IMR-90 (cell line): ENCODE results near the gene MMD. TPM values are rescaled to one million over a fixed set of nuclear protein-coding genes. Genes with fewer than 3 reads are reported as not detected.

Source experiments
- ATAC-seq: fragments of 200-7000 bp; cut with Tn5 transposase; 2 replicates; pipeline ENCODE4 v1.9.1; 2020; ENCODE audit warnings: low read depth, mild to moderate bottlenecking, moderate library complexity
- BruUV-seq: library from RNA; stranded (reverse); fragments of 400-500 nt; replicated peaks from 2 replicates; lab custom pipeline; 2021; lab: Mats Ljungman, UMichigan
- CTCF ChIA-PET: fragments of 300-600 bp; formaldehyde crosslinking; extraction: SDS; loops from one replicate; lab custom pipeline; 2021; ENCODE audit warnings: antibody characterized with exemption; lab: Yijun Ruan, JAX
- POLR2A ChIA-PET: fragments of 300-600 bp; sonication (Branson Sonifier 250); formaldehyde crosslinking; loops from one replicate; lab custom pipeline; 2022; ENCODE audit warnings: antibody characterized with exemption; ENCODE audit not compliant: unreplicated experiment; lab: Charles Lee
- DNase-seq: peaks from one replicate; pipeline ENCODE4 v3.0.0; 2013
- H2AFZ ChIP-seq: replicated peaks from 2 replicates; pipeline ENCODE3; 2013; ENCODE audit warnings: low read length, mild to moderate bottlenecking; ENCODE audit not compliant: poor library complexity
- H2AK5ac ChIP-seq: 2 replicates; pipeline ENCODE4 v1.6.1; 2013; ENCODE audit warnings: low read depth, low read length, inconsistent platforms
- H2AK9ac ChIP-seq: replicated peaks from 2 replicates; pipeline ENCODE3; 2013; ENCODE audit warnings: mild to moderate bottlenecking, low read depth, low read length, moderate library complexity; ENCODE audit not compliant: poor library complexity
- H2BK120ac ChIP-seq: 2 replicates; pipeline ENCODE4 v1.6.1; 2013; ENCODE audit warnings: low read depth, low read length, inconsistent platforms
- H2BK15ac ChIP-seq: 3 replicates; pipeline ENCODE4 v1.6.1; 2013; ENCODE audit warnings: low read depth, low read length, inconsistent platforms
- H2BK20ac ChIP-seq: 2 replicates; pipeline ENCODE4 v1.6.1; 2013; ENCODE audit warnings: low read depth, mild to moderate bottlenecking, inconsistent platforms, low read length, moderate library complexity
- H2BK5ac ChIP-seq: 2 replicates; pipeline ENCODE4 v1.6.1; 2013; ENCODE audit warnings: mild to moderate bottlenecking, low read depth, low read length, inconsistent platforms; ENCODE audit not compliant: poor library complexity, severe bottlenecking
- H3K14ac ChIP-seq: replicated peaks from 2 replicates; pipeline ENCODE4 v1.6.1; 2013; ENCODE audit warnings: low read depth, low read length, inconsistent platforms
- H3K18ac ChIP-seq: 2 replicates; pipeline ENCODE4 v1.6.1; 2013; ENCODE audit warnings: low read depth, low read length, control low read depth
- H3K23ac ChIP-seq: 2 replicates; pipeline ENCODE4 v1.6.1; 2013; ENCODE audit warnings: low read depth, low read length, inconsistent platforms
- H3K27ac ChIP-seq: 2 replicates; pipeline ENCODE4 v1.5.1; 2013; ENCODE audit warnings: mild to moderate bottlenecking, control low read depth, low read length; ENCODE audit not compliant: insufficient read depth
- H3K27me3 ChIP-seq: 2 replicates; pipeline ENCODE4 v1.6.1; 2013; ENCODE audit warnings: low read length; ENCODE audit not compliant: control insufficient read depth, insufficient read depth
- H3K36me3 ChIP-seq: 2 replicates; pipeline ENCODE4 v1.6.1; 2013; ENCODE audit warnings: low read length, mixed read lengths; ENCODE audit not compliant: control insufficient read depth, insufficient read depth
- H3K4ac ChIP-seq: 2 replicates; pipeline ENCODE4 v1.6.1; 2013; ENCODE audit warnings: low read depth, low read length, inconsistent platforms
- H3K4me1 ChIP-seq: 2 replicates; pipeline ENCODE4 v1.6.1; 2013; ENCODE audit warnings: low read length, mixed read lengths; ENCODE audit not compliant: control insufficient read depth, insufficient read depth
- H3K4me2 ChIP-seq: 2 replicates; pipeline ENCODE4 v1.6.1; 2013; ENCODE audit warnings: low read depth, mild to moderate bottlenecking, control low read depth, low read length, moderate library complexity
- H3K4me3 ChIP-seq: 2 replicates; pipeline ENCODE4 v1.5.1; 2013; ENCODE audit warnings: low read depth, mild to moderate bottlenecking, control low read depth, low read length, moderate library complexity; ENCODE audit not compliant: insufficient read depth
- H3K56ac ChIP-seq: 2 replicates; pipeline ENCODE4 v1.6.1; 2013; ENCODE audit warnings: low read length, inconsistent platforms; ENCODE audit not compliant: insufficient read depth; ENCODE audit errors: extremely low read depth
- H3K79me1 ChIP-seq, 2 experiments: 2 replicates each; pipeline ENCODE4 v1.6.1; 2013; ENCODE audit warnings: low read length in 2 of 2, inconsistent platforms in 1 of 2, low read depth in 1 of 2
- H3K9ac ChIP-seq: 2 replicates; pipeline ENCODE4 v1.6.1; 2013; ENCODE audit warnings: low read depth, low read length, control low read depth
- H3K9me1 ChIP-seq: 2 replicates; pipeline ENCODE4 v1.6.1; 2013; ENCODE audit warnings: low read length, inconsistent platforms; ENCODE audit not compliant: insufficient read depth
- H3K9me3 ChIP-seq: 2 replicates; pipeline ENCODE4 v1.6.1; 2013; ENCODE audit warnings: low read length; ENCODE audit not compliant: control insufficient read depth, insufficient read depth
- H4K20me1 ChIP-seq: 2 replicates; pipeline ENCODE4 v1.6.1; 2013; ENCODE audit warnings: low read length, inconsistent platforms; ENCODE audit not compliant: insufficient read depth
- H4K5ac ChIP-seq: 2 replicates; pipeline ENCODE4 v1.6.1; 2013; ENCODE audit warnings: mild to moderate bottlenecking, low read depth, low read length, control low read depth
- H4K8ac ChIP-seq, 2 experiments: 2 replicates each; pipeline ENCODE4 v1.6.1; 2013; ENCODE audit warnings: low read depth in 2 of 2, low read length in 2 of 2, control low read depth in 1 of 2, inconsistent platforms in 1 of 2
- H4K91ac ChIP-seq: 2 replicates; pipeline ENCODE4 v1.6.1; 2013; ENCODE audit warnings: low read depth, low read length, inconsistent platforms; ENCODE audit not compliant: insufficient read depth
- BHLHE40 ChIP-seq: fragments of 150-350 bp; IDR thresholded peaks from 2 replicates; pipeline ENCODE4 v1.6.1; 2016; ENCODE audit warnings: mild to moderate bottlenecking, low read depth, low read length
- CEBPB ChIP-seq: IDR thresholded peaks from 2 replicates; pipeline ENCODE4 v1.6.1; 2012; ENCODE audit warnings: low read depth, low read length, improper control_type of control experiment
- CHD1 ChIP-seq: IDR thresholded peaks from 2 replicates; pipeline ENCODE4 v1.6.1; 2012; ENCODE audit warnings: low read depth, low read length, improper control_type of control experiment
- ELK1 ChIP-seq: fragments of 150-350 bp; IDR thresholded peaks from 2 replicates; pipeline ENCODE4 v1.6.1; 2016; ENCODE audit warnings: low read depth, mild to moderate bottlenecking, low read length, moderate library complexity, borderline replicate concordance
- FOS ChIP-seq: fragments of 150-350 bp; IDR thresholded peaks from 2 replicates; pipeline ENCODE4 v1.6.1; 2016; ENCODE audit warnings: low read depth, low read length
- MAFK ChIP-seq: IDR thresholded peaks from 2 replicates; pipeline ENCODE4 v1.6.1; 2012; ENCODE audit warnings: low read depth, low read length, improper control_type of control experiment
- MAZ ChIP-seq: IDR thresholded peaks from 2 replicates; pipeline ENCODE4 v1.6.1; 2012; ENCODE audit warnings: low read depth, mild to moderate bottlenecking, low read length, improper control_type of control experiment, moderate library complexity, borderline replicate concordance
- MXI1 ChIP-seq: IDR thresholded peaks from 2 replicates; pipeline ENCODE4 v1.6.1; 2012; ENCODE audit warnings: low read depth, mild to moderate bottlenecking, low read length, moderate library complexity, borderline replicate concordance
- NFE2L2 ChIP-seq: fragments of 150-350 bp; IDR thresholded peaks from 2 replicates; pipeline ENCODE4 v1.6.1; 2016; ENCODE audit warnings: low read depth, mild to moderate bottlenecking, low read length
- POLR2A ChIP-seq: IDR thresholded peaks from 2 replicates; pipeline ENCODE4 v1.6.1; 2012; ENCODE audit warnings: mild to moderate bottlenecking, low read depth, low read length
- RAD21 ChIP-seq: IDR thresholded peaks from 2 replicates; pipeline ENCODE4 v1.6.1; 2012; ENCODE audit warnings: low read length, improper control_type of control experiment
- RCOR1 ChIP-seq: IDR thresholded peaks from 2 replicates; pipeline ENCODE4 v1.6.1; 2012; ENCODE audit warnings: mild to moderate bottlenecking, low read length, improper control_type of control experiment; ENCODE audit not compliant: insufficient replicate concordance
- RFX5 ChIP-seq: IDR thresholded peaks from 2 replicates; pipeline ENCODE4 v1.8.0; 2012; ENCODE audit warnings: low read depth, mild to moderate bottlenecking, low read length, moderate library complexity
- SMC3 ChIP-seq: fragments of 150-350 bp; IDR thresholded peaks from 2 replicates; pipeline ENCODE4 v1.6.1; 2016; ENCODE audit warnings: low read depth, mild to moderate bottlenecking, antibody characterized with exemption, low read length, moderate library complexity
- WGBS, 2 experiments: methylation state at CpG; one replicate each; pipeline versions ENCODE4 v1.1.5 to v1.1.7; 2013; ENCODE audit warnings: missing lambda C conversion rate in 2 of 2; ENCODE audit not compliant: insufficient read length in 1 of 2; ENCODE audit errors: extremely low coverage in 2 of 2; 5-methylcytosine and 5-hydroxymethylcytosine counted together
- dilution Hi-C: fragments of 300-500 bp; cut with HindIII; formaldehyde crosslinking; loops from one replicate; pipeline ENCODE4 v1.14.3; 2018; ENCODE audit warnings: low sequenced_read_pairs; ENCODE audit not compliant: unreplicated experiment
- in situ Hi-C: fragments of 300-500 bp; cut with MboI; formaldehyde crosslinking; loops from 3 replicates; pipeline ENCODE4 v1.14.3; 2019; ENCODE audit warnings: low sequenced_read_pairs, inconsistent platforms, mixed read lengths
- intact Hi-C: fragments of 100-400 bp; cut with micrococcal nuclease; formaldehyde crosslinking; loops from 2 replicates; pipeline ENCODE4 v1.10.0; 2022
- polyA plus RNA-seq, 3 experiments: library from polyadenylated mRNA; depleted of rRNA; stranded (reverse); fragments of >200 nt; gene quantifications; 2 replicates each; pipeline ENCODE4 v1.2.3, GENCODE V29; 2012; ENCODE audit warnings: low replicate concordance in 1 of 3
- total RNA-seq: library from RNA; depleted of rRNA; stranded (reverse); fragments of >200 nt; gene quantifications from 2 replicates; pipeline ENCODE4 v1.2.3, GENCODE V29; 2012
- TF ChIP-seq, protein P1 (sequence below): fragments of 150-350 bp; IDR thresholded peaks from 2 replicates; pipeline ENCODE4 v1.6.1; 2017; ENCODE audit warnings: mild to moderate bottlenecking, antibody characterized with exemption, low read length, low read depth
- TF ChIP-seq, protein P2 (sequence below): conservative IDR thresholded peaks from 2 replicates; pipeline ENCODE4 v1.5.1; 2012; ENCODE audit warnings: mild to moderate bottlenecking, low read depth, low read length, improper control_type of control experiment

MMD gene
- total and polyA plus RNA-seq, 2 of the 4 experiments (the other 2 are of a cell fraction) = 6.3 to 7.0 TPM

- ChIA-PET CTCF (no interaction called here), POLR2A (interaction anchor here (0.5 kb wide), 1 partner anchor 65 kb away, joined by 3 read pairs; no protein-coding TSS in a partner anchor)
- peak overlapping the region; percentile 39; the same call in 1 of the 2 replicates for H3K27ac ChIP-seq
- H3K4me2 ChIP-seq = no peak overlapping the region
- dilution Hi-C loops (no loop called here), in situ Hi-C loops (no loop called here), intact Hi-C loops (no loop called here)
- H2AK5ac ChIP-seq = peak overlapping the region; percentile 60
- peak overlapping the region; percentile 72; the same call in 2 of the 3 replicates for H2BK15ac ChIP-seq
- 0 out of 2 replicates have a peak overlapping the region, but pooled peaks have one; percentile 29 for H3K4ac ChIP-seq
- 87% methylated on average over 6 of the region's 10 CpGs; no CpG with 5 or more reads in 1 of the 2 experiments for WGBS, 2 experiments
- H2BK20ac ChIP-seq = no peak overlapping the region; the same call in 1 of the 2 replicates
- peak overlapping the region; percentile 6; the same call in 1 of the 2 replicates for H4K91ac ChIP-seq
- no peak overlapping the region for H2AK9ac ChIP-seq
- no TSS peak for BruUV-seq
- DNase-seq (no peak), ATAC-seq (no peak)
- H3K14ac ChIP-seq = no peak overlapping the region
- H3K36me3 ChIP-seq = no peaks in the 10 kb centered on the region
- H3K4me3 ChIP-seq = no peak overlapping the region
- H4K8ac ChIP-seq = no peak overlapping the region
- H3K9me3 ChIP-seq = no peaks in the 10 kb centered on the region
- H4K20me1 ChIP-seq = no peaks in the 10 kb centered on the region
- peak overlapping the region; percentile 30; the same call in 1 of the 2 replicates for H2BK120ac ChIP-seq
- no peak overlapping the region for H2AFZ ChIP-seq
- no peak overlapping the region for H3K56ac ChIP-seq
- TF ChIP-seq FOS (no peak), RFX5 (no peak), BHLHE40 (no peak), POLR2A (no peak), MXI1 (no peak), CEBPB (no peak), RAD21 (no peak), ELK1 (no peak), MAFK (no peak), CHD1 (no peak), NFE2L2 (no peak), RCOR1 (no peak), SMC3 (no peak), MAZ (no peak)
- TF ChIP-seq, protein P1, sequence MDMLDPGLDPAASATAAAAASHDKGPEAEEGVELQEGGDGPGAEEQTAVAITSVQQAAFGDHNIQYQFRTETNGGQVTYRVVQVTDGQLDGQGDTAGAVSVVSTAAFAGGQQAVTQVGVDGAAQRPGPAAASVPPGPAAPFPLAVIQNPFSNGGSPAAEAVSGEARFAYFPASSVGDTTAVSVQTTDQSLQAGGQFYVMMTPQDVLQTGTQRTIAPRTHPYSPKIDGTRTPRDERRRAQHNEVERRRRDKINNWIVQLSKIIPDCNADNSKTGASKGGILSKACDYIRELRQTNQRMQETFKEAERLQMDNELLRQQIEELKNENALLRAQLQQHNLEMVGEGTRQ = no peak
- TF ChIP-seq, protein P2, sequence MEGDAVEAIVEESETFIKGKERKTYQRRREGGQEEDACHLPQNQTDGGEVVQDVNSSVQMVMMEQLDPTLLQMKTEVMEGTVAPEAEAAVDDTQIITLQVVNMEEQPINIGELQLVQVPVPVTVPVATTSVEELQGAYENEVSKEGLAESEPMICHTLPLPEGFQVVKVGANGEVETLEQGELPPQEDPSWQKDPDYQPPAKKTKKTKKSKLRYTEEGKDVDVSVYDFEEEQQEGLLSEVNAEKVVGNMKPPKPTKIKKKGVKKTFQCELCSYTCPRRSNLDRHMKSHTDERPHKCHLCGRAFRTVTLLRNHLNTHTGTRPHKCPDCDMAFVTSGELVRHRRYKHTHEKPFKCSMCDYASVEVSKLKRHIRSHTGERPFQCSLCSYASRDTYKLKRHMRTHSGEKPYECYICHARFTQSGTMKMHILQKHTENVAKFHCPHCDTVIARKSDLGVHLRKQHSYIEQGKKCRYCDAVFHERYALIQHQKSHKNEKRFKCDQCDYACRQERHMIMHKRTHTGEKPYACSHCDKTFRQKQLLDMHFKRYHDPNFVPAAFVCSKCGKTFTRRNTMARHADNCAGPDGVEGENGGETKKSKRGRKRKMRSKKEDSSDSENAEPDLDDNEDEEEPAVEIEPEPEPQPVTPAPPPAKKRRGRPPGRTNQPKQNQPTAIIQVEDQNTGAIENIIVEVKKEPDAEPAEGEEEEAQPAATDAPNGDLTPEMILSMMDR = no peak
- no peak overlapping the region for H3K9ac ChIP-seq
- H3K18ac ChIP-seq = peak overlapping the region; percentile 20; the same call in 1 of the 2 replicates
- peaks cover 12% of the 10 kb centered on the region for H3K9me1 ChIP-seq
- H3K4me1 ChIP-seq = peaks cover 18% of the 10 kb centered on the region
- H3K27me3 ChIP-seq = no peaks in the 10 kb centered on the region
- no peaks in the 10 kb centered on the region for H3K79me1 ChIP-seq
- H4K5ac ChIP-seq = no peak overlapping the region; the same call in 1 of the 2 replicates
- no peak overlapping the region for H3K23ac ChIP-seq
- no peak overlapping the region for H2BK5ac ChIP-seq
These were observed 22.3 kb upstream of the MMD start for GRCh38 chr17:55443904-55444303.
